ENCODE results near the gene UBALD1.
A peak's percentile ranks its signal among the peaks of the same experiment; 100 is the strongest.

Gene UBALD1

DNA sequence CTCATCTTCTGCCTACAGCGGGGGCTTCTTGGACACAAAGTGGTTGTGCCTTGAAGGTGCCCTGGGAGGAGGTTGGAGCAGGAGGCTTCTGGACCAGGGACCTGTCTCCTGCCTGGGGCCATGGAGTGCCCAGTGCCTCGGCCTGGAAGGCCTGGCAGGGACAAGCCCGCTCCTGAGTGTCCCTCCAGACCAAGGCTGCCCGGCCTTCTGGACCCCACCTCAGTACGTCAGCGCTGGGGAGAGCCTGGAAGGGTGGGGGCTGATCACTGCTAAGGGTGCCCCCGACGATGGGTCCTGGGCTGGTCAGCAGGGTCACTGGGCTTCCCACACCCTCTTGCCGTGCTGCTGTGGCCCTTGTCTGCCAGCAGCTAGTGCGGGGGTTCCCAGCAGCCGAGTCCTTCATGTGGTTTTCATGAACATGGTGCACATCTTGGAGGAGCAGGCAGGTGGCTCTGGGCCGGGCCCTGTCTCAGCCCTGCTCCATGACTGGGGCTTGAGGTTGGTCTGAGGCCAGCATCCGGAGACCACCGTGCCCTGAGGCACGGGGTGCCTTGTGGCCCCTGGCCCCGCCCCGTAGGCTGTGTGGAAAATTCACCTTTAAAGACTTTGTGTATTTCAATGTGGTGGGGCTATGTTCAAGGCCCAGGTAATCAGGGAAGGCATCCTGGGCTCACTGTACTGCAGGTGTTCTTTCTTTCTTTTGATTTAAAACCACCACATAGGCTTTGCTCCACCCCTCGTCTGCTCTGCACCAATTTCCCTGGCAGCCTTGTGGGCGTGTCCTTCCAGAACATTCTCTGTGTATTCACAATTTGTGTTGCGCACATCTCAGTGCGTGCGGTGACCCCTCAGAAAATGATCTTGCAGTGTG lies 32.3 kb upstream of the UBALD1 start:
- no peak for DNase-seq

GRCh38 chr16:4641895-4642294 lies 27.2 kb upstream of the UBALD1 start:
- DNase-seq = no peak

DNA sequence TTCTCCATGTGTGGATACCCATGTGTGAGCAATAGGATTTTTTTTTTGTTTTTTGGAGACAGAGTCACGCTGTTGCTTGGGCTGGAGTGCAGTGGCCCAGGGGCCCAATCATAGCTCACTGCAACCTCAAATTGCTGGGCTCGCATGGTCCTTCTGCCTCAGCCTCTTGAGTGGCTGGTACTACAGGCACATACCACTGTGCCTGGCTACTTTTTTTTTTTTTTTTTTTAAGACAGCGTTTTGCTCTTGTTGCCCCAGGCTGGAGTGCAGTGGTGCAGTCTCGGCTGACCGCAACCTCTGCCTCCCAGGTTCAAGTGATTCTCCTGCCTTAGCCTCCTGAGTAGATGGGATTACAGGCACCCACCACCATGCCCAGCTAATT lies 26.6 kb upstream of the UBALD1 start:
- no peak for DNase-seq

GRCh38 chr16:4640572-4641305 lies 26.1 kb upstream of the UBALD1 start:
- no peak for DNase-seq

- DNase-seq = no peak
Measured at GRCh38 chr16:4639899-4640509, 25.3 kb upstream of the UBALD1 start.

- DNase-seq = peak in 12 of 58 donors; percentile 14 to 40 (median 20)
Measured at GRCh38 chr16:4637501-4638166, 22.9 kb upstream of the UBALD1 start.

- DNase-seq = no peak
Measured at GRCh38 chr16:4636196-4636595, 21.5 kb upstream of the UBALD1 start.

DNA sequence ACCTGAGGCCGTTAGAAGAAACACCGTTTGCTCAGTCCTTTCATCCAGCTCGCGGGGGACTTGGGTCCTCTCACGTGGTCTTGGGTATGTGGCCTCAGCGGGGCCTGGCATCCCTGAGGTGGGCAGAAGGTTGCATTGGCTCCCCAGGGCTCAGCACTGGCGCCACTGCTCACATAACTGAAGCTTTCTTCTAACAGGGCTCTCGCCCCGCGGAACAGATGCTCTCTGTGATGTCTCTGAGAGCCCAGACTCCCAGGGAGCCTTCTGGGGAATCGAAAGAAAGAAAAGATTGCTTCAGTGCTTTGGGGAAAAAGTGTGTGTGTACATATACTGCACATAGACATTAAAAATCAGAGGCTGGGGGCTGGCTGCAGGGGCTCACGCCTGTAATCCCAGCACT lies 20.1 kb upstream of the UBALD1 start:
- peak in 1 of 58 donors; percentile 22 for DNase-seq

DNA sequence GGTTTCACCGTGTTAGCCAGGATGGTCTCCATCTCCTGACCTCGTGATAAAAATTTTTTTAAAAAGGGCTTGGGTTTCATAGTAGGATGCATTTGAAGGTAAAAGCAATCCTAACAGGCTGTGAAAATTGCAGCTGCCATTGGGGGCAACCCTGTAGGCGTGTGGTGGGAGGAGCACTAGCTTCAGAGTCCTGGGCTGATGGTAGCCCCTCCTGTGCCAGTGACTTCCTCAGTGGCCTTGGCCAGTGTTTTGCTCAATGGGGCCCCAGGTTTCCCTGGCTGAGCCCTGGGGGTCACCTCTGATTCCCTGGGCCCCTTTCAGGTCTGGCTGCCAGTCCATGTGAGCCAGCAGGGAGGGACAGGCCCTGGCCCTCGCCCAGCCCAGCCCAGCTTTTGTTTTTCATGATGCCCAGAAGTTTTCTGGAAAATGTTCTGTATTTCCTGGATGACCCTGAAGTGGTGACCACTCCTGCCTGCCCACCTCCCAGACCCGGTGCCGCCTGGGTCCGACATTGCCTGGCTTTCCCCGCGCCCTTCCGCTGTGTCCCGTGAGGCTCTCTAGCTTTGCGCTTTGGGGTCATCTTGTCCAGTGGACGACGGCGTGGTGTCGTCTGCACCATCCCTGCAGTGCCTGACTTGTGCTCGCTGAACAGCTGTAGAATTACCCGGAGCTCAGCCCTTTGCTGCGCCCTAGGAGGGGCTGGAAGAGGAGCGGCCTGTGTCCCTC lies 19.4 kb upstream of the UBALD1 start:
- no peak for DNase-seq

GRCh38 chr16:4631444-4631843 lies 16.8 kb upstream of the UBALD1 start:
- DNase-seq = no peak

DNA sequence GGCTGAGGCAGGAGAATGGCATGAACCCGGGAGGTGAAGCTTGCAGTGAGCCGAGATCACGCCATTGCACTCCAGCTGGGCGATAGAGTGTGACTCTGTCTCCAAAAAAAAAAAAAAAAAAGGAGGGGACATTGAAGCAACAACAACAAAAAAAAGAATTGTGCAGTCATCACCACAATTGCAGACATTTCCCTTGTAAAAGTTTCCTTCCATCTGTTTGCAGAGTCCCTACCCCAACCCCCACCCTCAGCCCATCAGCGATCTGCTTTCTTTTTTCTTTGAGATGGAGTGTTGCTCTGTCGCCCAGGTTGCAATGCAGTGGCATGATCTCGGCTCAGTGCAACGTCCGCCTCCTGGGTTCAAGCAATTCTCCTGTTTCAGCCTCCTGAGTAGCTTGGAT lies 13.6 kb upstream of the UBALD1 start:
- DNase-seq = no peak

DNA sequence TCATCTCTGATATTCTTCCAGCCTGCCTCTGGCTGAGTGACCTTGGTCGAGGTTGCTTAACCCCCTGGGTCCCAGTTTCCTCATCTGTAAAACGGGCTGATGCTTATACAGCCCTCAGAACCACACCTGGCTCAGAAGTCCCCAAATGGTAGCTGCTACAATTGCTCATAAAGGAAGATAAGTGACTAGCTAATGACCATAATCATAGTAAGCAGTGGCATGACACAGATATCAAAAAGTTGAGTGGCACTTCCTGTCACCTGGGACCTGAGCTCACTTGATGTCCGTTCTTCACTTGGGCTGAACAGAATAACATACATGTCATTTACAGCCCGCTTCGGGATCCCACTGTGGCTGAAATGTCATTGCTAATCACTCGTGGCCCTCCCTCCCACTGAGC lies 11.7 kb upstream of the UBALD1 start:
- DNase-seq = no peak

DNA sequence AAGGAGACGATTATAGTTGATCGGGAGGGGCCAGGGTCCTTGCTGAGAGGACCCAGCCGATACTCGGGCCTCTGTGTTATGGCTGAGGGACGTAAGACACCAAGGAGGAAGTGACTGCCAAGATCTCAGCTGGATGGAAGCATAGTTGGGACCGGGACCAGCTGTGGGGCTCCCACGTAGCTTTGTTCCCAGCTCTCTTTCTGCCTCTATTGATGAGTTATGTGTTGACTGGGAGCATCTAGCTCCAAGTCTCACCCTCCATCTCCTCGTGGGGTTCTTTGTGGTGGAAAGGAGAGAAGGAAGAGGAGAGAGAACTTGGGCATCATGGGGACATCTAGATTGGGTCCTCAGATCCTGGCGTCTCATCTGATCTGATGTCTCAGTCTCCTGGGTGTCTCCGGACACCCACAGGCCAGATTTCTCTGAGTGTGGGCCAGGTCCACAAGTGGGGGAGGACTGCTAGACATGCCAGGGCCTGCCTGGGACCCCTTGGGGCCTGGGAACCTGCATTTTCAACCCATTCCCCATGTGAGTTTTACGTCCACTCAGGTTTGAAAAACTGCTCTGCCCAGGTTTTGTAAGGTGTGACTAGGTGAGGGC lies 11.0 kb upstream of the UBALD1 start:
- peak in 2 of 58 donors; percentile 47 to 59 for DNase-seq

DNA sequence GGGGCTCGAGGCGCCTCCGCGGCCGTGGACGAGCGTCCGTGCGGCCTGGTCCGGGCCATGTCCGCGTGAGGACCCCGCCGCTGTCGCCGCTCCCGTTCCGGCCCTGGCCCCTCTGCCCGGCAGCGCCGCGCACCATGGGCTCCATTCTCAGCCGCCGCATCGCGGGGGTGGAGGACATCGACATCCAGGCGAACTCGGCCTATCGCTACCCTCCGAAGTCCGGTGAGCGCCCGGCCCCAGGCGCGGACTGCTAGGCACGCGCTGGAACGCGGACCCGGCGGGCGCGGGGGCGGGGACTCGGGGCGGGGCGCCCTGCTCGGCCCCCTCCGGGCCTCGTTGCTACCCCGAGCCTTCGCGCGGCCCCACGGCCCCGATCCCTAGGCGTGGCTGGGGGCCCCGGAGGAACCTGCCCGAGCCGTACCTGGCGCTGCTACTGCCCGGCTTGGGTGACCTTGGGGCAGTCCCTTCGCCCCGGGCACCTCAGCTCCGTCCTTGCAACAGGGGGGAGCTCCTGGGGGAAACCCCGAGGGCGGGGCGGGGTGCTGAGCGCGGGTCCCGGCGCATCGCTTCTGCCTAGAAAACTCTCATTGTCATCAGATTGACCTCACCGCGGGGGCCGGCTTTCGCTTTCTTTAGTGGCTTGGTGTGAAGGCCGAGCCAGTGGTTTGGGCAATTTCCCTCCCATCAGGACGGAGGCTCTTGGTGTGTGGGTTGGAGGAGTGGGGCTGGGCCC lies 10.3 kb upstream of the UBALD1 start:
- DNase-seq = peak in 33 of 58 donors; percentile 11 to 72 (median 40)

GRCh38 chr16:4624015-4624826 lies 9.5 kb upstream of the UBALD1 start, which contains the start of gene MGRN1:
TSS of gene MGRN1 (plus strand) at chr16:4624826. CDS start at chr16:4624961, 135 bp downstream.
- peak; percentile 72 to 98 (median 93) for DNase-seq

DNA sequence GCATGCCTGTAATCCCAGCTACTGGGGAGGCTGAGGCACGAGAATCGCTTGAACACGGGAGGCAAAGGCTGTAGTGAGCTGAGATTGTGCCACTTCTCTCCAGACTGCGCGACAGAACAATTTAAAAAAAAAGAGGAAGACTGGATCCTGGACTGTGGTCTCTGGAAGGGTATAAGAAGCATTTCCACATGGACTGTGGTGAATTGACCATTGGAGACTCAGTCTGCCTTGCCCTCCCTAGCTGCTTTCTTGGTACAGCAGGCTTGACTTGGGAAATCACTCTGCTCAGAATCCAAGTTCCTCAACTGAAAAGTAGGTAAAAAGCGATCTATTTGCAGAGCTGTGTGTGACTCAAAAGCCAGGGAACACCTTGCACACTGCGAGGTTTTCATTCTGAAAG lies 8.9 kb upstream of the UBALD1 start:
- no peak for DNase-seq

- DNase-seq = no peak
Measured at GRCh38 chr16:4618645-4619418, 4.1 kb upstream of the UBALD1 start.

GRCh38 chr16:4617880-4618279 lies 3.2 kb upstream of the UBALD1 start:
- DNase-seq = no peak
